WTC11 (cell line): Measurements from ENCODE around the gene SHFL. TPM values are rescaled to one million over a fixed set of nuclear protein-coding genes. Genes with fewer than 3 reads are reported as not detected.

Source experiments
- ATAC-seq: fragments of 200-7000 bp; cut with Tn5 transposase; 2 replicates; pipeline ENCODE4 v1.10.0; 2021; ENCODE audit warnings: mild to moderate bottlenecking, moderate library complexity
- CTCF ChIA-PET: fragments of 300-600 bp; sonication (Branson Sonifier 250); formaldehyde crosslinking; loops from one replicate; lab custom pipeline; 2021; ENCODE audit warnings: antibody characterized with exemption; lab: Charles Lee
- POLR2A ChIA-PET: fragments of 350-600 bp; sonication (Branson Sonifier 250); formaldehyde crosslinking; loops from one replicate; lab custom pipeline; 2021; ENCODE audit warnings: antibody characterized with exemption; lab: Charles Lee
- DNase-seq: peaks from one replicate; pipeline ENCODE4 v3.0.0; 2021; ENCODE audit warnings: low spot score
- H3K27ac Mint-ChIP-seq: 2 replicates; pipeline ENCODE4 v1.8.0; 2021; ENCODE audit warnings: mixed read lengths
- H3K27me3 Mint-ChIP-seq: 2 replicates; pipeline ENCODE4 v1.8.0; 2021; ENCODE audit warnings: low read depth, mild to moderate bottlenecking, moderate library complexity, mixed read lengths
- H3K36me3 Mint-ChIP-seq: 2 replicates; pipeline ENCODE4 v1.8.0; 2021; ENCODE audit warnings: mixed read lengths
- H3K4me1 Mint-ChIP-seq: 2 replicates; pipeline ENCODE4 v1.8.0; 2022; ENCODE audit warnings: mixed read lengths
- H3K4me3 Mint-ChIP-seq: 2 replicates; pipeline ENCODE4 v1.8.0; 2021; ENCODE audit warnings: mild to moderate bottlenecking, moderate library complexity, mixed read lengths
- H3K9me3 Mint-ChIP-seq: 2 replicates; pipeline ENCODE4 v1.8.0; 2021; ENCODE audit warnings: mixed read lengths
- AR ChIP-seq: fragments of 250-450 bp; sonication (Bioruptor Pico); IDR thresholded peaks from 2 replicates; pipeline ENCODE4 v1.9.0; 2021; ENCODE audit warnings: mild to moderate bottlenecking
- ATF1 ChIP-seq: sonication (generic); formaldehyde crosslinking; IDR thresholded peaks from 2 replicates; pipeline ENCODE4 v1.8.1; 2023; ENCODE audit warnings: mild to moderate bottlenecking, moderate library complexity, missing genetic modification reagents
- ATF2 ChIP-seq: sonication (generic); formaldehyde crosslinking; IDR thresholded peaks from 2 replicates; pipeline ENCODE4 v1.8.1; 2022; ENCODE audit warnings: low read depth, missing genetic modification reagents, borderline replicate concordance
- CBFB ChIP-seq: sonication (generic); formaldehyde crosslinking; IDR thresholded peaks from 2 replicates; pipeline ENCODE4 v1.8.1; 2022; ENCODE audit warnings: mild to moderate bottlenecking, low read depth, missing genetic modification reagents
- CDX4 ChIP-seq: fragments of 250-450 bp; sonication (Bioruptor Pico); IDR thresholded peaks from 2 replicates; pipeline ENCODE4 v1.9.0; 2021; ENCODE audit warnings: moderate library complexity, mild to moderate bottlenecking, inconsistent platforms, borderline replicate concordance
- CTCF ChIP-seq: fragments of 200-600 bp; IDR thresholded peaks from 2 replicates; pipeline ENCODE4 v1.8.0; 2022; ENCODE audit warnings: antibody characterized with exemption
- E2F4 ChIP-seq: sonication (generic); formaldehyde crosslinking; IDR thresholded peaks from 2 replicates; pipeline ENCODE4 v1.8.1; 2022; ENCODE audit warnings: low read depth, mild to moderate bottlenecking, moderate library complexity, missing genetic modification reagents, borderline replicate concordance
- EMX1 ChIP-seq: fragments of 250-450 bp; sonication (Bioruptor Pico); IDR thresholded peaks from 2 replicates; pipeline ENCODE4 v1.8.0; 2021; ENCODE audit warnings: mild to moderate bottlenecking
- ERG ChIP-seq: fragments of 250-450 bp; sonication (Bioruptor Pico); IDR thresholded peaks from 2 replicates; pipeline ENCODE4 v1.8.0; 2021; ENCODE audit warnings: mild to moderate bottlenecking
- ESRRA ChIP-seq: sonication (generic); formaldehyde crosslinking; IDR thresholded peaks from 2 replicates; pipeline ENCODE4 v1.8.1; 2022; ENCODE audit warnings: mild to moderate bottlenecking, missing genetic modification reagents, borderline replicate concordance
- GTF2I ChIP-seq: fragments of 250-450 bp; sonication (Bioruptor Pico); conservative IDR thresholded peaks from 2 replicates; pipeline ENCODE4 v1.4.0; 2021; ENCODE audit warnings: mild to moderate bottlenecking
- JAZF1 ChIP-seq: fragments of 250-450 bp; sonication (Bioruptor Pico); IDR thresholded peaks from 2 replicates; pipeline ENCODE4 v1.9.0; 2021; ENCODE audit warnings: moderate library complexity, mild to moderate bottlenecking, inconsistent platforms
- KAT7 ChIP-seq: sonication (generic); formaldehyde crosslinking; IDR thresholded peaks from 2 replicates; pipeline ENCODE4 v1.8.1; 2023; ENCODE audit warnings: missing genetic modification reagents, mild to moderate bottlenecking, borderline replicate concordance
- NFYB ChIP-seq: sonication (generic); formaldehyde crosslinking; conservative IDR thresholded peaks from 2 replicates; pipeline ENCODE4 v1.8.0; 2022; ENCODE audit warnings: low read depth, missing genetic modification reagents
- RELA ChIP-seq: sonication (generic); formaldehyde crosslinking; IDR thresholded peaks from 2 replicates; pipeline ENCODE4 v1.8.1; 2022; ENCODE audit warnings: missing genetic modification reagents, mild to moderate bottlenecking, borderline replicate concordance
- ZMAT4 ChIP-seq: fragments of 250-450 bp; sonication (Bioruptor Pico); IDR thresholded peaks from 2 replicates; pipeline ENCODE4 v1.9.0; 2021; ENCODE audit warnings: mild to moderate bottlenecking
- ZNF263 ChIP-seq: sonication (generic); formaldehyde crosslinking; IDR thresholded peaks from 2 replicates; pipeline ENCODE4 v1.8.1; 2022; ENCODE audit warnings: low read depth, mild to moderate bottlenecking, moderate library complexity, missing genetic modification reagents
- ZNF425 ChIP-seq: fragments of 250-450 bp; sonication (Bioruptor Pico); conservative IDR thresholded peaks from 2 replicates; pipeline ENCODE4 v1.9.0; 2021; ENCODE audit warnings: mild to moderate bottlenecking
- total RNA-seq: library from RNA; stranded (reverse); gene quantifications from 3 replicates; pipeline ENCODE4 v1.2.3, GENCODE V29; 2021

Gene SHFL
- total RNA-seq, 1 experiment from 2014 or later: 22.5 TPM

- TF ChIP-seq ATF2: no peak
- no peak for TF ChIP-seq EMX1 (CRISPR knock-in tag)
- TF ChIP-seq ZNF263 (CRISPR knock-in tag): no peak
- TF ChIP-seq ESRRA (CRISPR knock-in tag): no peak
- TF ChIP-seq KAT7: no peak
- TF ChIP-seq CBFB (CRISPR knock-in tag): no peak
- no peak for TF ChIP-seq ATF1
- no peak for TF ChIP-seq E2F4
- TF ChIP-seq NFYB (CRISPR knock-in tag): no peak
- no peak for TF ChIP-seq ZMAT4 (CRISPR knock-in tag)
- no peak for TF ChIP-seq CTCF
- no peak for TF ChIP-seq CDX4 (CRISPR knock-in tag)
- TF ChIP-seq GTF2I (CRISPR knock-in tag): no peak
- POLR2A ChIA-PET: no interaction called here
- DNase-seq (no peak), ATAC-seq (no peak)
- Mint-ChIP-seq H3K27ac (no peak overlapping the region), H3K4me3 (no peak overlapping the region), H3K4me1 (no peaks in the 10 kb centered on the region), H3K36me3 (peaks cover 36% of the 10 kb centered on the region), H3K27me3 (no peaks in the 10 kb centered on the region), H3K9me3 (no peaks in the 10 kb centered on the region)
- CTCF ChIA-PET: interaction anchor here (1.3 kb wide), 1 partner anchor 116 kb away, joined by 3 read pairs; no protein-coding TSS in a partner anchor
Measured at GRCh38 chr19:10133596-10133995, 47.5 kb downstream of the SHFL start.

- DNase-seq (no peak), ATAC-seq (no peak)
- Mint-ChIP-seq H3K9me3 (no peaks in the 10 kb centered on the region), H3K36me3 (peaks cover 40% of the 10 kb centered on the region), H3K4me1 (no peaks in the 10 kb centered on the region), H3K27ac (no peak overlapping the region), H3K4me3 (no peak overlapping the region), H3K27me3 (no peaks in the 10 kb centered on the region)
- POLR2A ChIA-PET: no interaction called here
- CTCF ChIA-PET: no interaction called here
- TF ChIP-seq JAZF1 (CRISPR knock-in tag): no peak
- no peak for TF ChIP-seq AR (CRISPR knock-in tag)
- TF ChIP-seq CDX4 (CRISPR knock-in tag): no peak
- TF ChIP-seq ZNF425 (CRISPR knock-in tag): no peak
- TF ChIP-seq RELA (CRISPR knock-in tag): no peak
- TF ChIP-seq KAT7: no peak
- no peak for TF ChIP-seq ERG (CRISPR knock-in tag)
- TF ChIP-seq E2F4: no peak
- no peak for TF ChIP-seq CBFB (CRISPR knock-in tag)
Measured at GRCh38 chr19:10134040-10134439, 47.9 kb downstream of the SHFL start.
